GM19438 (cell line): ENCODE results near the gene SLC24A3.
"Not testable (repeated sequence)": the region's sequence is repeated elsewhere in the genome, so short reads cannot be mapped to it uniquely, and the experiment has no call there.

Experiments
- ATAC-seq: cut with Tn5 transposase; IDR thresholded peaks from one replicate; pipeline ENCODE4 v1.9.1; 2021; ENCODE audit warnings: low read depth; ENCODE audit not compliant: unreplicated experiment

The SLC24A3 gene

GRCh38 chr20:19750101-19750606 lies 537.7 kb downstream of the SLC24A3 start:
- ATAC-seq = no peak

GRCh38 chr20:19750907-19751636 lies 538.6 kb downstream of the SLC24A3 start:
- no peak for ATAC-seq

- not testable (repeated sequence) for ATAC-seq
Measured at GRCh38 chr20:19754201-19754600, 541.8 kb downstream of the SLC24A3 start.

GRCh38 chr20:19756761-19757486 lies 544.5 kb downstream of the SLC24A3 start:
- no peak for ATAC-seq

GRCh38 chr20:19757487-19758132 lies 545.2 kb downstream of the SLC24A3 start:
- ATAC-seq = no peak

GRCh38 chr20:19758133-19758500 lies 545.7 kb downstream of the SLC24A3 start, which contains the start of gene RIN2:
Gene RIN2, plus strand, starts transcription at chr20:19758258. Its CDS starts 131,344 bp downstream, at chr20:19889602.
- no peak for ATAC-seq

GRCh38 chr20:19758501-19759331 lies 546.3 kb downstream of the SLC24A3 start:
- ATAC-seq = no peak

- ATAC-seq = no peak
Measured at GRCh38 chr20:19760371-19760721, 547.9 kb downstream of the SLC24A3 start.

GRCh38 chr20:19761326-19761725 lies 548.9 kb downstream of the SLC24A3 start:
- no peak for ATAC-seq

- ATAC-seq = no peak
Measured at GRCh38 chr20:19761841-19762240, 549.4 kb downstream of the SLC24A3 start.

GRCh38 chr20:19764207-19764606 lies 551.8 kb downstream of the SLC24A3 start:
- ATAC-seq = no peak

GRCh38 chr20:19765266-19765665 lies 552.8 kb downstream of the SLC24A3 start:
- no peak for ATAC-seq

- ATAC-seq = no peak
Measured at GRCh38 chr20:19765913-19766312, 553.5 kb downstream of the SLC24A3 start.

- ATAC-seq = no peak
Measured at GRCh38 chr20:19767070-19767469, 554.6 kb downstream of the SLC24A3 start.

- no peak for ATAC-seq
Measured at GRCh38 chr20:19768325-19768842, 555.9 kb downstream of the SLC24A3 start.

GRCh38 chr20:19769507-19769906 lies 557.1 kb downstream of the SLC24A3 start:
- ATAC-seq = no peak

GRCh38 chr20:19770375-19770774 lies 557.9 kb downstream of the SLC24A3 start:
- ATAC-seq = no peak

- ATAC-seq = no peak
Measured at GRCh38 chr20:19771031-19771430, 558.6 kb downstream of the SLC24A3 start.
